Stromal cell of bone marrow (primary cell): ENCODE data around the gene PIM2.

Experiments used
- DNase-seq: peaks from one replicate; pipeline ENCODE4 v3.0.0-alpha.2; 2012; ENCODE audit warnings: low read depth

PIM2 gene

GRCh38 chrX:48864210-48864609, 54.6 kb downstream of the PIM2 start:
- no peak for DNase-seq
